NCI-H128 (cell line): ENCODE results near the gene ARHGAP44.

Source experiments
- DNase-seq: peaks from one replicate; lab custom pipeline; 2025; ENCODE audit not compliant: unreplicated experiment; lab: John Stamatoyannopoulos, UW

ARHGAP44 gene, protein sequence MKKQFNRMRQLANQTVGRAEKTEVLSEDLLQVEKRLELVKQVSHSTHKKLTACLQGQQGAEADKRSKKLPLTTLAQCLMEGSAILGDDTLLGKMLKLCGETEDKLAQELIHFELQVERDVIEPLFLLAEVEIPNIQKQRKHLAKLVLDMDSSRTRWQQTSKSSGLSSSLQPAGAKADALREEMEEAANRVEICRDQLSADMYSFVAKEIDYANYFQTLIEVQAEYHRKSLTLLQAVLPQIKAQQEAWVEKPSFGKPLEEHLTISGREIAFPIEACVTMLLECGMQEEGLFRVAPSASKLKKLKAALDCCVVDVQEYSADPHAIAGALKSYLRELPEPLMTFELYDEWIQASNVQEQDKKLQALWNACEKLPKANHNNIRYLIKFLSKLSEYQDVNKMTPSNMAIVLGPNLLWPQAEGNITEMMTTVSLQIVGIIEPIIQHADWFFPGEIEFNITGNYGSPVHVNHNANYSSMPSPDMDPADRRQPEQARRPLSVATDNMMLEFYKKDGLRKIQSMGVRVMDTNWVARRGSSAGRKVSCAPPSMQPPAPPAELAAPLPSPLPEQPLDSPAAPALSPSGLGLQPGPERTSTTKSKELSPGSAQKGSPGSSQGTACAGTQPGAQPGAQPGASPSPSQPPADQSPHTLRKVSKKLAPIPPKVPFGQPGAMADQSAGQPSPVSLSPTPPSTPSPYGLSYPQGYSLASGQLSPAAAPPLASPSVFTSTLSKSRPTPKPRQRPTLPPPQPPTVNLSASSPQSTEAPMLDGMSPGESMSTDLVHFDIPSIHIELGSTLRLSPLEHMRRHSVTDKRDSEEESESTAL

GRCh38 chr17:12789481-12790248 is at the start of gene ARHGAP44:
Gene ARHGAP44 (plus strand): TSS chr17:12789498. CDS start chr17:12789839, 341 bp downstream.
- DNase-seq, result no peak

DNA sequence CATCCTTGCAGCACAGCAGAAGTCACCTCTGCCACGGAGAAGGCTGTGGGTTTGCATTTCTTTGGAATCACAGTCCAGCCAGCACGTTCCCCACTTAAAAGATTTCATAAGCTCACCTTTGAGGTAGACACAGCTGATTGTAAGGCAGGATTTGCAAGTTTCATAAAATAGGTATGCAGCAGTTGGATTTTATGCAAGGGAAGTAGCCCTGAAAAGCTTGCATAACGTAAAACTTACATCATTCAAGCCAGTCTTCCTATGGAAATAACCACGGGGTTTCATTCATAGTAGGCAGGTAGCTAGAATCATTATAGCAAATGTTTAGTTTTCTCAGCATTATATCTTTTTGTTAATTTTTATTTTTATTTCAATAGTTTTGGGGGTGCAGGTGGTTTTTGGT is 49.8 kb upstream of the ARHGAP44 start:
- no peak for DNase-seq

GRCh38 chr17:12743046-12743445 is 46.3 kb upstream of the ARHGAP44 start:
- no peak for DNase-seq

GRCh38 chr17:12744298-12744697 is 45.0 kb upstream of the ARHGAP44 start:
- no peak for DNase-seq

GRCh38 chr17:12744786-12745185 is 44.5 kb upstream of the ARHGAP44 start:
- DNase-seq, result no peak

DNA sequence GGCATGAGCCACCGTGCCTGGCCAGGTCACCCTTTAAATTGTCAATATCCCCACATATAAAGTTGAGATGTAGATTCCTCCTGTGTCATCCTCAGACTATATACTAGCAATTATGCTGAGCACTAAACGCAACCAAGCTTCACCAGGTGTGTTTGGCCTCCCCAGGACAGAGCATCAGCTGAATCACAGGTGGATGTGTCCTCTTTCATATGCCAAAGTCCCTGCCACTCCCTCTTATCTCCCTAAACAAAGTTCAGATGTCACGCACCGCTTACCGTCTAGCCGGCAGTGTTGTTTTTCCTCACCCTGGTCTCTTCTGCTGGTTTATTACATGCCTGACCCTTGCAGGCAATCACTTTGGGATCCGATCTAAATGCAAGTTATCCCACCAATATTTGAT is 43.8 kb upstream of the ARHGAP44 start:
- DNase-seq, result no peak

GRCh38 chr17:12756786-12757185 is 32.5 kb upstream of the ARHGAP44 start:
- no peak for DNase-seq

- DNase-seq, result no peak
These were observed 30.2 kb upstream of the ARHGAP44 start for GRCh38 chr17:12759090-12759489.

DNA sequence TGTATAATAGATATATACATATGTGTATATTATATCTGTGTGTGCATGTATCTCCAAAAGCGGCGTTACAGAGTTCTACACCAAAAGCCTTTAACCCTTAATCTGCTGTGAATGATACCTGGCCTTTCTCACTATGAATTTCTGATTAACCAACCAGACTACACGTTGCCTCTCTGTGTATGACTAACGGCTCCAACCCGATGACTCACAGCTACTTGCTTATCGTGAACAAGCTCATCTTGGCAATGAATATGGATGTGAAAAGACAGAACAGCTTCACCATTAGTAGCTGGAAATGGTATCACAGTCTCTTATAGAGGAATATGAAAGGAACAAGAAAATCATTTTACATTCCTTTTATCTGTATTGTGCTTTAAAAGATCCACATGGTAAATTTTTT is 23.8 kb upstream of the ARHGAP44 start:
- DNase-seq, result no peak

GRCh38 chr17:12768255-12768654 is 21.0 kb upstream of the ARHGAP44 start:
- DNase-seq, result no peak

DNA sequence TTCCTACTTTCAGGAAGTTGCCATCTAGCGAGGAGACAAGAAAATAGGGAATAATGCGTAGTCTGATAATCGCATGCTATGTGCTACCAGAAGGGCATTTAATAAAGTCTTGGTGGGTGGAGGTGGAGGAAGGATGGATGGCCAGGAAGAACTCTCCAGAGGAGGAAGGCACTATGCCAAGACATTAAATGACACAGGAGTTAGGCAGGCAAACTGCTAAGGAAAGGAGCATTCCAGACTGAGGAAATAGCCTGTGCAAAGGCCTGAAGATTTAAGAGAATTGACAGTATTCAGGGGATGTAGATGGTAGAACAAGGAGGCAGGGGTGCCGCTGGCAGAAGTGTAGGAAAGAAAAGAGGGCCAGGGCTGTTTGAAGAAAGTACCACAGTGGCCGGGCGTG is 19.3 kb upstream of the ARHGAP44 start:
- no peak for DNase-seq

DNA sequence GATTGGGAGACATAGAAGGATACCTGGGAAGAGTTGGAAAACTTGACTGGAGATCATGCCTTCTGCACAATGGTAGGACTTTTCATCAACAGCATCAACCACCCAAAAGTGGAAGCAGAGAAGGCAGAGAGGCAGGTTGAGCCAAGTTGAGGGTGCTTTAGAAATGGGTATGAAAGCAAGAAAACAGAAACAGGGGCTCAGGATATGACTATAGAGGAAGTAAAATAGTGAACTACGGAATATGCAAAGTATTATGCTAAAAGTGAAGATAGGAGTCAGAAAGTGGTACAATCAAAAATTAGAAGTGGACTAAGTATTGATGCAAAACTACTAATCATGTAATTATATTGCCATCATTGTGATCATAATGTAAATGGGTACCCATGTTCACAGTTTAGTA is 16.1 kb upstream of the ARHGAP44 start:
- no peak for DNase-seq

- no peak for DNase-seq
These were observed 220 bp upstream of the ARHGAP44 start for GRCh38 chr17:12789075-12789480.

- DNase-seq, result no peak
These were observed 1.2 kb downstream of the ARHGAP44 start for GRCh38 chr17:12790249-12791106.

DNA sequence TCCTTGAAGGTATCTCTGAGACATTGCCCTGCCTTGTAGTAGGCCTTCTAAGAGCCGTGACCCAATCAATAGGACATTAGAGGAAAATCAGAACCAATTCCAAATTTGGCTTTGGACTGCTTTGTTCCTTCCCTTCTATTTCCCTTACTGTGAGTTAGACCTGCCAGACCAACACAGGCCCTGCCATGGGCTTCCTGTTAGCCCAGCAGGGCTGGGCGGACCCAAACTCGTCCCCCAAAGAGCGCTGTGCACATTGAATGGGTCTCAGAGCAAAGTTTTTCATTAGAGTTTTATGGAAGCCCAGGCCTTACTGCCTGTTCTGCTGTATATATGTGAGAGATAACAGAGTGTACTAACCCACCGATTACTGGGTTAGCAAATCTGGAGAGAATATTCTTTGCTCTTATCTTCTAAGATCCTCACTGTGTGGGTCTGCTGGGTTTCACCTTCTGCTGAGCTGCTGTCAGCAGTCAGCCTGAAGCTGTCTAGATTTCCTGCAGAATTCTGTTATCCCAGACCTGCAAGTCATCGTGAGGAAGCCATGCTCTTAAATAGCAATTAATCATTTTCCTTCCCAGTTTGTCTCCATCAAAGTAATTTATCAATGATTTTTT is 5.7 kb downstream of the ARHGAP44 start:
- DNase-seq, result no peak

DNA sequence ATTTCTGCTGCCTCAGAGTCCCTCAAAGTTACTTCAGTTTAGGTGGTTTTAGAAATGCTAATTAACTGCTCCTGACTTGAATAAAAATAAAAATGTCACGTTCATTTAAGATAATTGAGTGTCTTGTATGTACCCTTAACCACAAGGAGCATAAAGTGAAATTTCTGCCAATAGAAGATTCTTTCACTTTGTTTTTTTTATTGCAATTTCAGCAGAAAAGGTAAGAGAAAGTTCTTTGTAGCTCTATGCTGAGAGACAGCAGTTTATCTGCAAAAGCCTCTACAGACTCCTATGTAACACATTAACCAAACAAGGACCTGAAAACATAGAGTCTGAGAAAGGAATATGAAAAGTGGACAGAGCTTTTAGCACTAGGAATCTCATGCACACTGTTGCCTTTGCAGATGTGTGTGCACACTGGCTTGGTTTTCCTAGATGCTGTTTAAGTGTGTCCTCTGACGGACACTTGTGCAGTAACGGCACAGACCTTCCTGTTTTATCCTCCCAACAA is 11.6 kb downstream of the ARHGAP44 start:
- DNase-seq, result no peak

GRCh38 chr17:12806630-12807029 is 17.3 kb downstream of the ARHGAP44 start:
- no peak for DNase-seq

DNA sequence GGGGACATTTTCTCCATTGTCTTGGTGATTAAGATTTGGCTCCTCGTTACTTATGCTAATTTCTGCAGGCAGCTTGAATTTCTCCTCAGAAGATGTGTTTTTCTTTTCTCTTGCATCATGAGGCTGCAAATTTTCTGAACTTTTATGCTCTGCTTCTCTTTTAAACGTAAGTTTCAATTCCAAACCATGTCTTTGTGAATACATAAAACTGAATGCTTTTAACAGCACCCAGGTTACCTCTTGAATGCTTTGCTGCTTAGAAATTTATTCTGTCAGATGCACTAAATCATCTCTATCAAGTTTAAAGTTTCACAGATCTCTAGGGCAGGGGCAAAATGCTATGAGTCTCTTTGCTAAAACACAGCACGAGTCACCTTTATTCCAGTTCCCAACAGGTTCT is 19.4 kb downstream of the ARHGAP44 start:
- no peak for DNase-seq

- no peak for DNase-seq
These were observed 23.6 kb downstream of the ARHGAP44 start for GRCh38 chr17:12812877-12813276.

GRCh38 chr17:12813664-12814063 is 24.4 kb downstream of the ARHGAP44 start:
- DNase-seq, result no peak
